PC-3 (cell line): ENCODE measurements around the gene ERP44. TPM values are rescaled to one million over a fixed set of nuclear protein-coding genes. Genes with fewer than 3 reads are reported as not detected.
"Not testable (repeated sequence)": the region's sequence is repeated elsewhere in the genome, so short reads cannot be mapped to it uniquely, and the experiment has no call there.

ENCODE experiments used
- ATAC-seq: fragments of 200-7000 bp; cut with Tn5 transposase; 2 replicates; pipeline ENCODE4 v1.9.1; 2020; ENCODE audit warnings: mild to moderate bottlenecking, moderate library complexity
- BruUV-seq: library from RNA; stranded (reverse); fragments of 400-500 nt; replicated peaks from 2 replicates; lab custom pipeline; 2021; lab: Mats Ljungman, UMichigan
- CTCF ChIA-PET: fragments of 300-600 bp; sonication (Branson Sonifier 250); formaldehyde crosslinking; loops from one replicate; lab custom pipeline; 2022; ENCODE audit warnings: antibody characterized with exemption; lab: Charles Lee
- POLR2A ChIA-PET: fragments of 300-600 bp; sonication (Branson Sonifier 250); formaldehyde crosslinking; loops from one replicate; lab custom pipeline; 2022; ENCODE audit warnings: antibody characterized with exemption; ENCODE audit not compliant: unreplicated experiment; lab: Charles Lee
- DNase-seq: peaks from one replicate; pipeline ENCODE4 v3.0.0-alpha.2; 2015
- H2AFZ ChIP-seq: fragments of 300-600 bp; sonication (generic); 2 replicates; pipeline ENCODE4 v1.6.0; 2016; ENCODE audit warnings: antibody characterized with exemption, low read length
- H3F3A ChIP-seq: fragments of 300-600 bp; sonication (generic); one replicate; pipeline ENCODE4 v1.6.0; 2017; ENCODE audit warnings: antibody characterized with exemption, low read length, control low read depth, mild to moderate bottlenecking; ENCODE audit not compliant: unreplicated experiment
- H3K27ac ChIP-seq: fragments of 300-600 bp; sonication (generic); 2 replicates; pipeline ENCODE4 v1.5.1; 2016; ENCODE audit warnings: mild to moderate bottlenecking, low read length
- H3K27me3 ChIP-seq: fragments of 300-600 bp; sonication (generic); 2 replicates; pipeline ENCODE4 v1.6.1; 2016; ENCODE audit warnings: low read length, mixed read lengths
- H3K36me3 ChIP-seq: fragments of 300-600 bp; sonication (generic); 2 replicates; pipeline ENCODE4 v1.6.1; 2016; ENCODE audit warnings: low read depth, mixed run types, low read length, mixed read lengths
- H3K4me1 ChIP-seq: fragments of 300-600 bp; sonication (generic); 2 replicates; pipeline ENCODE4 v1.5.1; 2016; ENCODE audit warnings: low read length; ENCODE audit not compliant: insufficient read depth
- H3K4me2 ChIP-seq: fragments of 300-600 bp; sonication (generic); 2 replicates; pipeline ENCODE4 v1.6.0; 2016; ENCODE audit warnings: low read length
- H3K4me3 ChIP-seq: fragments of 300-600 bp; sonication (generic); 2 replicates; pipeline ENCODE4 v1.5.1; 2016; ENCODE audit warnings: mild to moderate bottlenecking, low read length, mixed read lengths
- H3K79me2 ChIP-seq: fragments of 300-600 bp; sonication (generic); 2 replicates; pipeline ENCODE4 v1.6.1; 2017; ENCODE audit warnings: low read length, mixed read lengths
- H3K9ac ChIP-seq: fragments of 300-600 bp; sonication (generic); 2 replicates; pipeline ENCODE4 v1.6.0; 2016; ENCODE audit warnings: mild to moderate bottlenecking, low read length
- H3K9me2 ChIP-seq: fragments of 300-600 bp; sonication (generic); replicated peaks from 2 replicates; pipeline ENCODE4 v1.6.1; 2016; ENCODE audit warnings: mixed run types, low read length, mixed read lengths
- H3K9me3 ChIP-seq: fragments of 300-600 bp; sonication (generic); 2 replicates; pipeline ENCODE4 v1.6.1; 2016; ENCODE audit warnings: low read length, mixed read lengths
- H4K20me1 ChIP-seq: fragments of 300-600 bp; sonication (generic); 2 replicates; pipeline ENCODE4 v1.6.1; 2016; ENCODE audit warnings: low read length, mixed read lengths
- CTCF ChIP-seq: fragments of 300-600 bp; sonication (generic); conservative IDR thresholded peaks from 2 replicates; pipeline ENCODE4 v1.5.1; 2017; ENCODE audit warnings: antibody characterized with exemption, low read depth, mild to moderate bottlenecking, low read length
- EZH2 ChIP-seq: fragments of 300-600 bp; sonication (generic); IDR thresholded peaks from one replicate; pipeline ENCODE4 v1.6.1; 2017; ENCODE audit warnings: antibody characterized with exemption, mild to moderate bottlenecking, low read length; ENCODE audit not compliant: unreplicated experiment
- EZH2phosphoT487 ChIP-seq: fragments of 300-600 bp; sonication (generic); IDR thresholded peaks from 2 replicates; pipeline ENCODE4 v1.6.1; 2018; ENCODE audit warnings: mild to moderate bottlenecking, antibody characterized with exemption, low read length, borderline replicate concordance
- intact Hi-C: fragments of 100-400 bp; cut with micrococcal nuclease; formaldehyde crosslinking; loops from 2 replicates; pipeline ENCODE4 v1.9.0; 2023
- total RNA-seq: library from RNA; depleted of rRNA; stranded (reverse); fragments of >200 nt; gene quantifications from 2 replicates; pipeline ENCODE4 v1.2.3, GENCODE V29; 2014

The ERP44 gene
- total RNA-seq, 1 experiment from 2014 or later, result 7.7 TPM

GRCh38 chr9:99999797-100000196 lies 99.0 kb downstream of the ERP44 start:
- ChIA-PET POLR2A (no interaction called here), CTCF (no interaction called here)
- Histone ChIP-seq H3K9me2 (no peaks in the 10 kb centered on the region), H3K27me3 (no peaks in the 10 kb centered on the region), H3F3A (no peaks in the 10 kb centered on the region), H3K9ac (no peak overlapping the region), H3K9me3 (no peaks in the 10 kb centered on the region), H4K20me1 (no peaks in the 10 kb centered on the region), H3K4me2 (no peak overlapping the region), H3K79me2 (no peaks in the 10 kb centered on the region), H3K4me1 (no peaks in the 10 kb centered on the region), H3K27ac (no peak overlapping the region), H2AFZ (no peak overlapping the region), H3K4me3 (no peak overlapping the region), H3K36me3 (no peaks in the 10 kb centered on the region; the same call in 1 of the 2 replicates)
- no TSS peak for BruUV-seq
- no peak for ATAC-seq
- TF ChIP-seq EZH2 (no peak), EZH2phosphoT487 (no peak), CTCF (no peak)
- no peak for DNase-seq
- intact Hi-C loops, result no loop called here

- DNase-seq, result no peak
- no peaks in the 10 kb centered on the region for H4K20me1 ChIP-seq
- H3K36me3 ChIP-seq, result no peaks in the 10 kb centered on the region
- ATAC-seq, result no peak
- H3K9ac ChIP-seq, result no peak overlapping the region
- TF ChIP-seq CTCF (no peak), EZH2phosphoT487 (no peak), EZH2 (no peak)
- ChIA-PET CTCF (no interaction called here), POLR2A (no interaction called here)
- intact Hi-C loops, result no loop called here
- no peaks in the 10 kb centered on the region for H3K27me3 ChIP-seq
- no peaks in the 10 kb centered on the region for H3K9me3 ChIP-seq
- no peaks in the 10 kb centered on the region for H3K9me2 ChIP-seq
- no peaks in the 10 kb centered on the region for H3K79me2 ChIP-seq
- no TSS peak for BruUV-seq
- H3K4me2 ChIP-seq, result no peak overlapping the region
- no peak overlapping the region for H3K4me3 ChIP-seq
- no peak overlapping the region for H3K27ac ChIP-seq
- no peaks in the 10 kb centered on the region for H3F3A ChIP-seq
- no peaks in the 10 kb centered on the region for H3K4me1 ChIP-seq
- H2AFZ ChIP-seq, result no peak overlapping the region
Observed at GRCh38 chr9:99998866-99999265, 99.9 kb downstream of the ERP44 start.

- no peak for DNase-seq
- Histone ChIP-seq H3F3A (no peaks in the 10 kb centered on the region), H2AFZ (no peak overlapping the region), H3K27me3 (no peaks in the 10 kb centered on the region), H3K4me1 (no peaks in the 10 kb centered on the region), H3K36me3 (no peaks in the 10 kb centered on the region), H3K4me3 (no peak overlapping the region), H3K4me2 (no peak overlapping the region), H4K20me1 (no peaks in the 10 kb centered on the region), H3K9me2 (no peaks in the 10 kb centered on the region), H3K9me3 (no peaks in the 10 kb centered on the region), H3K9ac (no peak overlapping the region), H3K27ac (no peak overlapping the region), H3K79me2 (no peaks in the 10 kb centered on the region)
- intact Hi-C loops, result no loop called here
- CTCF ChIA-PET, result no interaction called here
- TF ChIP-seq EZH2phosphoT487, result no peak
- no peak for TF ChIP-seq CTCF
- TF ChIP-seq EZH2, result no peak
- ATAC-seq, result no peak
- POLR2A ChIA-PET, result no interaction called here
- BruUV-seq, result no TSS peak
Observed at GRCh38 chr9:99998266-99998665, 100.5 kb downstream of the ERP44 start.

GRCh38 chr9:99990508-99990907 lies 108.3 kb downstream of the ERP44 start:
- H4K20me1 ChIP-seq, DNase-seq, H3F3A ChIP-seq, H3K9me3 ChIP-seq, H3K36me3 ChIP-seq, ATAC-seq, H3K9ac ChIP-seq, H3K4me2 ChIP-seq, H2AFZ ChIP-seq, BruUV-seq, H3K9me2 ChIP-seq, H3K27ac ChIP-seq, POLR2A ChIA-PET, H3K4me1 ChIP-seq, H3K4me3 ChIP-seq, CTCF ChIA-PET, intact Hi-C loops, H3K79me2 ChIP-seq, H3K27me3 ChIP-seq: not testable (repeated sequence)
